Lower lobe of right lung (tissue), 2 donors: ENCODE measurements around the gene PGA5. TPM values are rescaled to one million over a fixed set of nuclear protein-coding genes. Genes with fewer than 3 reads are reported as not detected.

Source experiments
- ATAC-seq, 2 donors: fragments of 200-7000 bp; cut with Tn5 transposase; one replicate each; pipeline ENCODE4 v1.9.1; 2020 to 2022; ENCODE audit warnings: mild to moderate bottlenecking in 2 of 2, moderate library complexity in 2 of 2
- DNase-seq: peaks from one replicate; pipeline ENCODE4 v3.0.0-alpha.2; 2020
- H3K27ac ChIP-seq: fragments of 200-600 bp; one replicate; pipeline ENCODE4 v1.8.0; 2022
- H3K27me3 ChIP-seq: fragments of 200-600 bp; one replicate; pipeline ENCODE4 v1.8.0; 2022; ENCODE audit warnings: low read depth
- H3K36me3 ChIP-seq: fragments of 200-600 bp; one replicate; pipeline ENCODE4 v1.8.0; 2022; ENCODE audit warnings: mild to moderate bottlenecking
- H3K4me1 ChIP-seq: fragments of 200-600 bp; one replicate; pipeline ENCODE4 v1.8.0; 2022
- H3K4me3 ChIP-seq: fragments of 200-600 bp; one replicate; pipeline ENCODE4 v1.8.0; 2022; ENCODE audit warnings: mild to moderate bottlenecking
- H3K9me3 ChIP-seq: fragments of 200-600 bp; one replicate; pipeline ENCODE4 v1.8.0; 2022
- CTCF ChIP-seq: fragments of 200-600 bp; IDR thresholded peaks from one replicate; pipeline ENCODE4 v1.8.0; 2022; ENCODE audit warnings: antibody characterized with exemption, mild to moderate bottlenecking
- intact Hi-C: fragments of 100-400 bp; cut with DNase I; formaldehyde crosslinking; loops from one replicate; pipeline ENCODE4 v1.11.0; 2022
- total RNA-seq: library from RNA; stranded (reverse); fragmentation: NEBNext Ultra II Directional; extraction: Animal tissue kit (Norgen Biotek cat#: 25700); gene quantifications from one replicate; pipeline ENCODE4 v1.2.1, GENCODE V29; 2021
- donor health status: DM: no; HTN: yes; CAD: no; lungs with severe emphysema.

PGA5 gene
- total RNA-seq, 1 donor from 2014 or later = 0.32 TPM

- no peak overlapping the region for H3K27ac ChIP-seq
- no peaks in the 10 kb centered on the region for H3K9me3 ChIP-seq
- no peak overlapping the region for H3K4me3 ChIP-seq
- TF ChIP-seq CTCF = no peak
- intact Hi-C loops = no loop called here
- ATAC-seq = no peak
- H3K27me3 ChIP-seq = no peaks in the 10 kb centered on the region
- H3K4me1 ChIP-seq = no peaks in the 10 kb centered on the region
- no peaks in the 10 kb centered on the region for H3K36me3 ChIP-seq
- DNase-seq = no peak
These were observed 27.7 kb downstream of the PGA5 start for GRCh38 chr11:61268588-61269250.

GRCh38 chr11:61270354-61271076, 29.5 kb downstream of the PGA5 start:
- Histone ChIP-seq H3K4me1 (no peaks in the 10 kb centered on the region), H3K9me3 (no peaks in the 10 kb centered on the region), H3K36me3 (no peaks in the 10 kb centered on the region), H3K4me3 (no peak overlapping the region), H3K27me3 (no peaks in the 10 kb centered on the region), H3K27ac (no peak overlapping the region)
- intact Hi-C loops = no loop called here
- no peak for ATAC-seq
- TF ChIP-seq CTCF = no peak
- DNase-seq = no peak

GRCh38 chr11:61272731-61273130, 31.8 kb downstream of the PGA5 start:
- ATAC-seq (no peak), DNase-seq (no peak)
- Histone ChIP-seq H3K9me3 (no peaks in the 10 kb centered on the region), H3K4me1 (no peaks in the 10 kb centered on the region), H3K36me3 (no peaks in the 10 kb centered on the region), H3K27me3 (no peaks in the 10 kb centered on the region), H3K27ac (no peak overlapping the region), H3K4me3 (no peak overlapping the region)
- TF ChIP-seq CTCF = no peak
- intact Hi-C loops = no loop called here

- Histone ChIP-seq H3K27ac (no peak overlapping the region), H3K4me3 (no peak overlapping the region), H3K4me1 (no peaks in the 10 kb centered on the region), H3K9me3 (no peaks in the 10 kb centered on the region), H3K27me3 (no peaks in the 10 kb centered on the region), H3K36me3 (no peaks in the 10 kb centered on the region)
- ATAC-seq (peak; percentile 93 to 96), DNase-seq (peak; percentile 87)
- intact Hi-C loops = no loop called here
- no peak for TF ChIP-seq CTCF
These were observed 32.5 kb downstream of the PGA5 start for GRCh38 chr11:61273178-61274078.

GRCh38 chr11:61274084-61274483, 33.1 kb downstream of the PGA5 start:
- Histone ChIP-seq H3K27ac (no peak overlapping the region), H3K4me1 (no peaks in the 10 kb centered on the region), H3K9me3 (no peaks in the 10 kb centered on the region), H3K36me3 (no peaks in the 10 kb centered on the region), H3K27me3 (no peaks in the 10 kb centered on the region), H3K4me3 (no peak overlapping the region)
- ATAC-seq = no peak
- TF ChIP-seq CTCF = no peak
- intact Hi-C loops = no loop called here
- no peak for DNase-seq
